Testis (tissue), 3 donors: Measurements from ENCODE around the gene STAT4. TPM values are rescaled to one million over a fixed set of nuclear protein-coding genes. Genes with fewer than 3 reads are reported as not detected.

Source experiments
- DNase-seq: peaks from one replicate; pipeline ENCODE4 v3.0.0-alpha.2; 2019
- H3K27ac ChIP-seq, 2 donors: fragments of 200-600 bp; sonication (generic); one replicate each; pipeline ENCODE4 v1.5.1; 2019
- H3K27me3 ChIP-seq: fragments of 200-600 bp; sonication (generic); one replicate; pipeline ENCODE4 v1.5.1; 2019
- H3K36me3 ChIP-seq: fragments of 200-600 bp; sonication (generic); one replicate; pipeline ENCODE4 v1.5.1; 2017; ENCODE audit warnings: low read depth; ENCODE audit errors: missing control alignments
- H3K4me1 ChIP-seq: fragments of 200-600 bp; sonication (generic); one replicate; pipeline ENCODE4 v1.5.1; 2019
- H3K4me3 ChIP-seq, 2 donors: fragments of 200-600 bp; sonication (generic); one replicate each; pipeline ENCODE4 v1.5.1; 2017 to 2019
- H3K9me3 ChIP-seq: fragments of 200-600 bp; sonication (generic); one replicate; pipeline ENCODE4 v1.5.1; 2017
- POLR2A ChIP-seq: fragments of 450-650 bp; IDR thresholded peaks from one replicate; pipeline ENCODE4 v1.6.1; 2017; ENCODE audit warnings: antibody characterized with exemption, mild to moderate bottlenecking, moderate library complexity
- WGBS, 2 donors: methylation state at CpG; one replicate each; pipeline ENCODE4 v1.1.5; 2018; 5-methylcytosine and 5-hydroxymethylcytosine counted together
- intact Hi-C: fragments of 100-400 bp; cut with DNase I; formaldehyde crosslinking; loops from one replicate; pipeline ENCODE4 v1.15.1; 2023; ENCODE audit warnings: low total_unique reads
- polyA plus RNA-seq: library from polyadenylated mRNA; stranded (reverse); fragments of 350-450 nt; fragmentation: Illumina TruSeq; extraction: RNeasy Lipid Tissue Mini Kit (QIAGEN cat#74804); gene quantifications from one replicate; pipeline ENCODE4 v1.2.3, GENCODE V29; 2014; ENCODE audit warnings: low read depth, low replicate concordance; ENCODE audit not compliant: insufficient read depth
- total RNA-seq, 2 donors: library from RNA; depleted of rRNA; stranded (reverse); fragments of >200 nt; gene quantifications; one replicate each; pipeline ENCODE4 v1.2.3, GENCODE V29; 2016
- TF ChIP-seq, protein P1 (sequence below), 3 experiments: fragments of 450-650 bp in 2 of 3; fragments of 200-600 bp in 1 of 3; sonication (generic) in 1 of 3; IDR thresholded peaks; one replicate each; pipeline ENCODE4 v1.5.1; 2016 to 2019; ENCODE audit warnings: antibody characterized with exemption in 3 of 3, mild to moderate bottlenecking in 2 of 3, moderate library complexity in 1 of 3

STAT4 gene
- total and polyA plus RNA-seq, 3 donors from 2014 or later = 23.0 to 59.4 (median 36.4) TPM

DNA sequence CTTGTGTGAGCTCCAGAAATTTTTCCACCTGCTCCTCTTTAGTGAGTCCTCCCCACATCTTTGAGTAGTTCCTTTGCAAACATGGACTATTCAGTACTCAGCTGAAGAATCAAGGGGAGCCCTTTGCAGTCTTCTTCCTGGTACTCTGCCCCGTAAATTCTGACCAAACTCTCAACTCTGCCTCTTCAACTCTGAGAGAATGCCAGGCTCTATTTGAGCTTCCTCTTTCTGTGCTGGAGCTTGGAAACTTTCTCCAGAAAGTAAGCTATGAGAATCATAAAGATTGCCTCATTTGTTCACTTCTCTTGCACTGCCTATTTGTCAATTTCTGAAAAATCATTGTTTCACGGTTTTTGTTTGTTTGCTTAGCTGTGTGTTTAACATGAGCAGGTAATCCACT lies 7.4 kb upstream of the STAT4 start:
- WGBS, 2 donors = 80 to 90% methylated on average over 2 of the region's 2 CpGs
- Histone ChIP-seq H3K36me3 (no peaks in the 10 kb centered on the region), H3K27me3 (no peaks in the 10 kb centered on the region), H3K4me1 (no peaks in the 10 kb centered on the region), H3K27ac (no peak overlapping the region), H3K4me3 (no peak overlapping the region), H3K9me3 (no peaks in the 10 kb centered on the region)
- TF ChIP-seq POLR2A = no peak
- TF ChIP-seq, protein P1, sequence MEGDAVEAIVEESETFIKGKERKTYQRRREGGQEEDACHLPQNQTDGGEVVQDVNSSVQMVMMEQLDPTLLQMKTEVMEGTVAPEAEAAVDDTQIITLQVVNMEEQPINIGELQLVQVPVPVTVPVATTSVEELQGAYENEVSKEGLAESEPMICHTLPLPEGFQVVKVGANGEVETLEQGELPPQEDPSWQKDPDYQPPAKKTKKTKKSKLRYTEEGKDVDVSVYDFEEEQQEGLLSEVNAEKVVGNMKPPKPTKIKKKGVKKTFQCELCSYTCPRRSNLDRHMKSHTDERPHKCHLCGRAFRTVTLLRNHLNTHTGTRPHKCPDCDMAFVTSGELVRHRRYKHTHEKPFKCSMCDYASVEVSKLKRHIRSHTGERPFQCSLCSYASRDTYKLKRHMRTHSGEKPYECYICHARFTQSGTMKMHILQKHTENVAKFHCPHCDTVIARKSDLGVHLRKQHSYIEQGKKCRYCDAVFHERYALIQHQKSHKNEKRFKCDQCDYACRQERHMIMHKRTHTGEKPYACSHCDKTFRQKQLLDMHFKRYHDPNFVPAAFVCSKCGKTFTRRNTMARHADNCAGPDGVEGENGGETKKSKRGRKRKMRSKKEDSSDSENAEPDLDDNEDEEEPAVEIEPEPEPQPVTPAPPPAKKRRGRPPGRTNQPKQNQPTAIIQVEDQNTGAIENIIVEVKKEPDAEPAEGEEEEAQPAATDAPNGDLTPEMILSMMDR (IDR thresholded peaks at IDR 0.05) = no peak
- intact Hi-C loops = no loop called here
- DNase-seq = no peak

- no peaks in the 10 kb centered on the region for H3K9me3 ChIP-seq
- WGBS, 2 donors = 63 to 85% methylated on average over 1 of the region's 1 CpG
- no peaks in the 10 kb centered on the region for H3K4me1 ChIP-seq
- no peak for TF ChIP-seq POLR2A
- TF ChIP-seq, protein P1 (IDR thresholded peaks at IDR 0.05) = peak; percentile 37 to 48 (median 38)
- intact Hi-C loops = no loop called here
- no peak overlapping the region for H3K4me3 ChIP-seq
- H3K36me3 ChIP-seq = no peaks in the 10 kb centered on the region
- DNase-seq = no peak
- no peak overlapping the region for H3K27ac ChIP-seq
- H3K27me3 ChIP-seq = no peaks in the 10 kb centered on the region
Measured at GRCh38 chr2:191155608-191156071, 4.8 kb upstream of the STAT4 start.

DNA sequence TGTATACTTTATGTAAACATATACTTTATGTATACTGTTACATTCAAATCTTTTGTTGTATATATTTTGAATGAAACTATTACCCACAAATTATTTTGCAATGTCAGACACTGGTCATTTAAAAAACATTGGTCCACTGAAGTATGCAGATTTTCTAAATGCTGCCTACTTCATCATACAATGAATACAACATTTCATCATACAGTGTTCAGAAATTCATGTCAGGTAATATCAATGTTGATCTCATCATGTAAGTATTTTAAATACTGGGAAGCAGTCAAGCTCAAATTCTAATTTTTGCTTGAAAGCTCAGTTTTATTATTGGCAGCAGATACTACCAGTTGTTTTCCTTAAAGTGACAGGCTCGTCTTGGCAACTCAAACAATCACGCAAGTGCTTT lies 2.9 kb upstream of the STAT4 start:
- Histone ChIP-seq H3K4me1 (no peaks in the 10 kb centered on the region), H3K4me3 (no peak overlapping the region), H3K9me3 (no peaks in the 10 kb centered on the region), H3K36me3 (no peaks in the 10 kb centered on the region), H3K27ac (no peak overlapping the region), H3K27me3 (no peaks in the 10 kb centered on the region)
- 96% methylated on average over 2 of the region's 2 CpGs for WGBS, 2 donors
- no peak for DNase-seq
- intact Hi-C loops = no loop called here
- no peak for TF ChIP-seq POLR2A
- TF ChIP-seq, protein P1 (IDR thresholded peaks at IDR 0.05) = no peak

DNA sequence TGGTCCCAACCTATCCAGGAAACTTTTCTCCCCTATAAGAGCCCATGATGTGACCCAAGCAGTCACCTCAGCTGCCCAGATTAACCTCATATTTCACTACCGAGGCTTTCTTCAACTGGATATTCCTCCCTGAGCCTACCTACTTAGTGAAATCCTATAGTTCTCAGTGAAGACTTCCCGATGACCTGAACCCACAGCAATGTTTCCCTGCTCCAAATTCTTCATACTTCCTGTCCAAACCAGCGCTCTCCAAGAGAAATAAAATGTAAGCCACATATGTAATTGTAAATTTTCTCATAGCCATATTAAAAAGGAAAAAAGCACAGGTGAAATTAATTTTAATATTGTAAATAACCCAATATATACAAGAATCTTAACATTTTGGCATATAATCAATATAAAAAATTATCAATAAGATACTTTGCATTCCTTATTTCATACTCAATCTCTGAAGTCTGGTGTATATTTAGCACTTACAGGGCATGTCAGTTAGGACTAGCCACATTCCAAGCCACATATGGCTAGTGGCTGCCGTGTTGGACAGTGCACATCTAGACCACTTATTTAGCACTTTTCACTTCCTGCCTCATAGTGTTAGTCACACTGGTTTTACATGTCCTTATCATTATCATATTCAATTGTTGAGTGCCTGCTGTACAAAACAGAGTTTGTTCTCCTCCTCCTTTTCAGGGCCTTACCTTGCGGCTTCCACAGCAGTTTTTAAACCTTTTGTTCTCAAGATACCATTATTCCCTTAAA lies 1.9 kb upstream of the STAT4 start:
- Histone ChIP-seq H3K27ac (no peak overlapping the region), H3K36me3 (no peaks in the 10 kb centered on the region), H3K27me3 (no peaks in the 10 kb centered on the region), H3K4me1 (no peaks in the 10 kb centered on the region), H3K4me3 (no peak overlapping the region), H3K9me3 (no peaks in the 10 kb centered on the region)
- WGBS, 2 donors = 83 to 89% methylated on average over 5 of the region's 5 CpGs
- DNase-seq = no peak
- no peak for TF ChIP-seq POLR2A
- intact Hi-C loops = no loop called here

DNA sequence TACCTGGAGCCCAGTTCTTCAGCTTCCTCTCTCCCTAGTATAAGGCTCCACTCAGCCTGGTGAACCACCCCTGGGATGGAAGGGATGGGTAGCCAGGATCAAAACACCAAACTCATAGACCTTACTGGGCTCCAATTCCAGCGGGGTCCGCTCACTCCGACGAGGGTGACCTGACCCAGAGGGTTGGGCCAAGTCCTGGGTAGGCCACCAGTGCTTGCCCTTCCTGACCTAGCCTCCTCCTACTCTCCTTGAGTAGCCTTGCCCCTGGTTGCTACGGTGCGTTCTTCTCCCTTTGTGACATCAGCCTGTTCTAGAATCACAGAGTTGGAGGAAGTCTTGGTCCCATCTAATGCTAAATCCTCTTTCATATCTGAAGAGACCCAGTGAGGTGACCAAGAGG lies 537 bp upstream of the STAT4 start:
- Histone ChIP-seq H3K9me3 (no peaks in the 10 kb centered on the region), H3K27me3 (no peaks in the 10 kb centered on the region), H3K4me1 (no peaks in the 10 kb centered on the region), H3K4me3 (peak overlapping the region in 1 of 2 donors; percentile 50), H3K36me3 (no peaks in the 10 kb centered on the region), H3K27ac (no peak overlapping the region)
- 72% methylated on average over 6 of the region's 6 CpGs for WGBS, 2 donors
- TF ChIP-seq, protein P1 (IDR thresholded peaks at IDR 0.05) = no peak
- TF ChIP-seq POLR2A = no peak
- intact Hi-C loops = no loop called here
- no peak for DNase-seq
